IPS-18a (cell line): Measurements from ENCODE around the gene GNAQ.

Experiments
- H3K27ac ChIP-seq: one replicate; pipeline ENCODE4 v1.5.1; 2013; ENCODE audit warnings: low read length
- H3K27me3 ChIP-seq: one replicate; pipeline ENCODE4 v1.6.1; 2013; ENCODE audit warnings: mild to moderate bottlenecking, low read length; ENCODE audit not compliant: control insufficient read depth, insufficient read depth
- H3K36me3 ChIP-seq: one replicate; pipeline ENCODE4 v1.6.1; 2013; ENCODE audit warnings: low read depth, low read length; ENCODE audit not compliant: control insufficient read depth
- H3K4me1 ChIP-seq: one replicate; pipeline ENCODE4 v1.6.1; 2013; ENCODE audit warnings: low read depth, low read length; ENCODE audit not compliant: control insufficient read depth
- H3K4me3 ChIP-seq: one replicate; pipeline ENCODE4 v1.5.1; 2013; ENCODE audit warnings: low read length
- H3K9ac ChIP-seq: one replicate; pipeline ENCODE4 v1.6.1; 2013; ENCODE audit warnings: mild to moderate bottlenecking, low read length, moderate library complexity
- H3K9me3 ChIP-seq: one replicate; pipeline ENCODE4 v1.6.1; 2013; ENCODE audit warnings: low read depth, low read length; ENCODE audit not compliant: control insufficient read depth

GNAQ gene

GRCh38 chr9:77816641-77817341, 214.8 kb downstream of the GNAQ start:
- peaks cover 8% of the 10 kb centered on the region for H3K36me3 ChIP-seq
- no peaks in the 10 kb centered on the region for H3K4me1 ChIP-seq
- H3K27ac ChIP-seq = no peak overlapping the region
- H3K4me3 ChIP-seq = no peak overlapping the region
- no peaks in the 10 kb centered on the region for H3K27me3 ChIP-seq
- H3K9ac ChIP-seq = no peak overlapping the region
- no peaks in the 10 kb centered on the region for H3K9me3 ChIP-seq

GRCh38 chr9:77815260-77815659, 216.4 kb downstream of the GNAQ start:
- Histone ChIP-seq H3K27ac (no peak overlapping the region), H3K4me1 (no peaks in the 10 kb centered on the region), H3K36me3 (peaks cover 8% of the 10 kb centered on the region), H3K9ac (no peak overlapping the region), H3K27me3 (no peaks in the 10 kb centered on the region), H3K9me3 (no peaks in the 10 kb centered on the region), H3K4me3 (no peak overlapping the region)

- no peak overlapping the region for H3K9ac ChIP-seq
- no peak overlapping the region for H3K27ac ChIP-seq
- no peak overlapping the region for H3K4me3 ChIP-seq
- no peaks in the 10 kb centered on the region for H3K9me3 ChIP-seq
- H3K27me3 ChIP-seq = no peaks in the 10 kb centered on the region
- H3K36me3 ChIP-seq = peaks cover 14% of the 10 kb centered on the region
- no peaks in the 10 kb centered on the region for H3K4me1 ChIP-seq
These were observed 219.8 kb downstream of the GNAQ start for GRCh38 chr9:77811832-77812231.

- H3K9ac ChIP-seq = no peak overlapping the region
- H3K4me3 ChIP-seq = no peak overlapping the region
- no peak overlapping the region for H3K27ac ChIP-seq
- H3K27me3 ChIP-seq = no peaks in the 10 kb centered on the region
- H3K36me3 ChIP-seq = peaks cover 14% of the 10 kb centered on the region
- H3K4me1 ChIP-seq = no peaks in the 10 kb centered on the region
- no peaks in the 10 kb centered on the region for H3K9me3 ChIP-seq
These were observed 220.9 kb downstream of the GNAQ start for GRCh38 chr9:77810637-77811119.

- H3K9ac ChIP-seq = no peak overlapping the region
- no peak overlapping the region for H3K27ac ChIP-seq
- H3K4me1 ChIP-seq = no peaks in the 10 kb centered on the region
- no peaks in the 10 kb centered on the region for H3K9me3 ChIP-seq
- H3K36me3 ChIP-seq = peaks cover 11% of the 10 kb centered on the region
- no peak overlapping the region for H3K4me3 ChIP-seq
- no peaks in the 10 kb centered on the region for H3K27me3 ChIP-seq
These were observed 221.6 kb downstream of the GNAQ start for GRCh38 chr9:77810047-77810446.

- Histone ChIP-seq H3K27ac (no peak overlapping the region), H3K9ac (no peak overlapping the region), H3K4me3 (no peak overlapping the region), H3K9me3 (no peaks in the 10 kb centered on the region), H3K4me1 (no peaks in the 10 kb centered on the region), H3K27me3 (no peaks in the 10 kb centered on the region), H3K36me3 (peaks cover 9% of the 10 kb centered on the region)
These were observed 222.1 kb downstream of the GNAQ start for GRCh38 chr9:77809552-77809951.

GRCh38 chr9:77808751-77809081, 222.9 kb downstream of the GNAQ start:
- Histone ChIP-seq H3K27me3 (no peaks in the 10 kb centered on the region), H3K9me3 (no peaks in the 10 kb centered on the region), H3K27ac (no peak overlapping the region), H3K9ac (no peak overlapping the region), H3K36me3 (peaks cover 9% of the 10 kb centered on the region), H3K4me1 (no peaks in the 10 kb centered on the region), H3K4me3 (no peak overlapping the region)

- no peak overlapping the region for H3K27ac ChIP-seq
- H3K9ac ChIP-seq = no peak overlapping the region
- peaks cover 5% of the 10 kb centered on the region for H3K36me3 ChIP-seq
- no peaks in the 10 kb centered on the region for H3K9me3 ChIP-seq
- H3K4me1 ChIP-seq = peaks cover 5% of the 10 kb centered on the region
- H3K27me3 ChIP-seq = no peaks in the 10 kb centered on the region
- H3K4me3 ChIP-seq = no peak overlapping the region
These were observed 223.5 kb downstream of the GNAQ start for GRCh38 chr9:77807846-77808750.

GRCh38 chr9:77807281-77807683, 224.3 kb downstream of the GNAQ start:
- Histone ChIP-seq H3K36me3 (peaks cover 5% of the 10 kb centered on the region), H3K4me3 (no peak overlapping the region), H3K4me1 (peaks cover 8% of the 10 kb centered on the region), H3K9ac (no peak overlapping the region), H3K27me3 (no peaks in the 10 kb centered on the region), H3K9me3 (no peaks in the 10 kb centered on the region), H3K27ac (no peak overlapping the region)

- Histone ChIP-seq H3K27me3 (no peaks in the 10 kb centered on the region), H3K9me3 (no peaks in the 10 kb centered on the region), H3K27ac (no peak overlapping the region), H3K36me3 (peaks cover 5% of the 10 kb centered on the region), H3K9ac (no peak overlapping the region), H3K4me3 (no peak overlapping the region), H3K4me1 (peaks cover 8% of the 10 kb centered on the region)
These were observed 224.9 kb downstream of the GNAQ start for GRCh38 chr9:77806741-77807140.

- Histone ChIP-seq H3K9me3 (no peaks in the 10 kb centered on the region), H3K4me3 (no peak overlapping the region), H3K27me3 (no peaks in the 10 kb centered on the region), H3K4me1 (peaks cover 8% of the 10 kb centered on the region), H3K36me3 (peaks cover 5% of the 10 kb centered on the region), H3K9ac (no peak overlapping the region), H3K27ac (no peak overlapping the region)
These were observed 225.8 kb downstream of the GNAQ start for GRCh38 chr9:77805810-77806209.
